Natural killer cell (primary cell): ENCODE data around the gene PTPRM. TPM values are rescaled to one million over a fixed set of nuclear protein-coding genes. Genes with fewer than 3 reads are reported as not detected.

Experiments
- ATAC-seq, 3 donors: fragments of 150-1000 bp in 2 of 3; fragments of 200-7000 bp in 1 of 3; cut with Tn5 transposase; 1 replicate in 1 of 3; 2 replicates in 2 of 3; pipeline ENCODE4 v1.10.0; 2021; ENCODE audit warnings: mild to moderate bottlenecking in 2 of 3, moderate library complexity in 2 of 3
- DNase-seq, 2 donors: peaks; one replicate each; pipeline versions ENCODE4 v3.0.0 to v3.0.0-alpha.2; 2013 to 2021; ENCODE audit warnings: mixed read lengths in 1 of 2
- H3K27ac ChIP-seq: one replicate; pipeline ENCODE4 v1.5.1; 2013; ENCODE audit warnings: mild to moderate bottlenecking, low read length
- H3K27me3 ChIP-seq: one replicate; pipeline ENCODE4 v1.6.1; 2013; ENCODE audit warnings: low read length; ENCODE audit not compliant: control insufficient read depth, insufficient read depth
- H3K36me3 ChIP-seq: one replicate; pipeline ENCODE4 v1.6.1; 2013; ENCODE audit warnings: low read length; ENCODE audit not compliant: control insufficient read depth, insufficient read depth
- H3K4me1 ChIP-seq: one replicate; pipeline ENCODE4 v1.6.1; 2013; ENCODE audit warnings: low read length; ENCODE audit not compliant: control insufficient read depth, insufficient read depth
- H3K4me3 ChIP-seq: one replicate; pipeline ENCODE4 v1.5.1; 2013; ENCODE audit warnings: low read length
- H3K9me3 ChIP-seq: one replicate; pipeline ENCODE4 v1.6.1; 2013; ENCODE audit warnings: low read length; ENCODE audit not compliant: control insufficient read depth, insufficient read depth
- H3K27ac Mint-ChIP-seq, 2 donors: one replicate each; pipeline ENCODE4 v1.8.0; 2022; ENCODE audit warnings: mild to moderate bottlenecking in 2 of 2, mixed read lengths in 2 of 2, moderate library complexity in 1 of 2
- H3K27me3 Mint-ChIP-seq, 2 donors: one replicate each; pipeline ENCODE4 v1.8.0; 2022; ENCODE audit warnings: low read depth in 2 of 2, mixed read lengths in 2 of 2
- H3K36me3 Mint-ChIP-seq: one replicate; pipeline ENCODE4 v1.8.0; 2022; ENCODE audit warnings: mixed read lengths
- H3K4me1 Mint-ChIP-seq, 2 donors: one replicate each; pipeline ENCODE4 v1.8.0; 2022; ENCODE audit warnings: mixed read lengths in 2 of 2
- H3K4me3 Mint-ChIP-seq: one replicate; pipeline ENCODE4 v1.8.0; 2022; ENCODE audit warnings: mild to moderate bottlenecking, moderate library complexity, mixed read lengths
- H3K9me3 Mint-ChIP-seq, 2 donors: one replicate each; pipeline ENCODE4 v1.8.0; 2022; ENCODE audit warnings: mixed read lengths in 2 of 2
- CTCF ChIP-seq: fragments of 200-600 bp; IDR thresholded peaks from one replicate; pipeline ENCODE4 v1.8.0; 2022; ENCODE audit warnings: antibody characterized with exemption
- WGBS: methylation state at CpG from one replicate; pipeline ENCODE4 v1.1.7; 2013; ENCODE audit warnings: missing lambda C conversion rate; ENCODE audit not compliant: insufficient coverage; 5-methylcytosine and 5-hydroxymethylcytosine counted together
- intact Hi-C: fragments of 100-400 bp; cut with micrococcal nuclease; formaldehyde crosslinking; loops from one replicate; pipeline ENCODE4 v1.14.2; 2022
- total RNA-seq, 4 donors: library from RNA; stranded (reverse); fragments of 120-200 nt in 1 of 4; gene quantifications; one replicate each; pipeline versions ENCODE4 v1.2.3 to v1.2.4, GENCODE V29; 2013 to 2022

Gene PTPRM
- total RNA-seq, 3 donors from 2014 or later (not counting 1 experiment from before 2014, with no cell fraction given): 5.0 to 13.2 (median 12.1) TPM

GRCh38 chr18:7597500-7597899, 30.4 kb downstream of the PTPRM start:
- Mint-ChIP-seq H3K36me3 (no peaks in the 10 kb centered on the region), H3K4me3 (no peak overlapping the region), H3K27ac (no peak overlapping the region), H3K4me1 (peaks cover 11 to 12% of the 10 kb centered on the region in 2 donors), H3K9me3 (peaks cover 0 to 3% of the 10 kb centered on the region in 2 donors), H3K27me3 (no peaks in the 10 kb centered on the region)
- Histone ChIP-seq H3K9me3 (no peaks in the 10 kb centered on the region), H3K27ac (no peak overlapping the region), H3K4me1 (peaks cover 26% of the 10 kb centered on the region), H3K27me3 (no peaks in the 10 kb centered on the region), H3K4me3 (no peak overlapping the region), H3K36me3 (no peaks in the 10 kb centered on the region)
- DNase-seq (no peak), ATAC-seq (no peak)
- intact Hi-C loops: no loop called here
- 80% methylated on average over 1 of the region's 3 CpGs for WGBS
- no peak for TF ChIP-seq CTCF

GRCh38 chr18:7598167-7599047, 31.3 kb downstream of the PTPRM start:
- TF ChIP-seq CTCF: no peak
- no peak overlapping the region for H3K4me3 ChIP-seq
- H3K27me3 Mint-ChIP-seq: no peaks in the 10 kb centered on the region
- no peak overlapping the region for H3K27ac Mint-ChIP-seq
- H3K9me3 ChIP-seq: no peaks in the 10 kb centered on the region
- DNase-seq (no peak), ATAC-seq (no peak)
- no peaks in the 10 kb centered on the region for H3K36me3 Mint-ChIP-seq
- H3K4me1 Mint-ChIP-seq: peaks cover 11 to 12% of the 10 kb centered on the region in 2 donors
- no peak overlapping the region for H3K4me3 Mint-ChIP-seq
- H3K27me3 ChIP-seq: no peaks in the 10 kb centered on the region
- intact Hi-C loops: no loop called here
- peaks cover 0 to 3% of the 10 kb centered on the region in 2 donors for H3K9me3 Mint-ChIP-seq
- no peaks in the 10 kb centered on the region for H3K36me3 ChIP-seq
- H3K4me1 ChIP-seq: peaks cover 26% of the 10 kb centered on the region
- no peak overlapping the region for H3K27ac ChIP-seq
- WGBS: 94% methylated on average over 5 of the region's 7 CpGs

- Mint-ChIP-seq H3K27me3 (no peaks in the 10 kb centered on the region), H3K4me3 (no peak overlapping the region), H3K4me1 (peaks cover 11 to 12% of the 10 kb centered on the region in 2 donors), H3K9me3 (no peaks in the 10 kb centered on the region), H3K36me3 (no peaks in the 10 kb centered on the region), H3K27ac (no peak overlapping the region)
- Histone ChIP-seq H3K4me3 (no peak overlapping the region), H3K4me1 (peaks cover 26% of the 10 kb centered on the region), H3K27ac (no peak overlapping the region), H3K27me3 (no peaks in the 10 kb centered on the region), H3K9me3 (no peaks in the 10 kb centered on the region), H3K36me3 (no peaks in the 10 kb centered on the region)
- 86% methylated on average over 6 of the region's 6 CpGs for WGBS
- ATAC-seq: no peak
- no peak for DNase-seq
- intact Hi-C loops: no loop called here
- TF ChIP-seq CTCF: no peak
These were observed 32.9 kb downstream of the PTPRM start for GRCh38 chr18:7600036-7600435.
